SK-N-SH (cell line): ENCODE results near the gene GRM7. TPM values are rescaled to one million over a fixed set of nuclear protein-coding genes. Genes with fewer than 3 reads are reported as not detected.

Source experiments
- CTCF ChIA-PET: fragments of 300-600, 350-600 bp; formaldehyde crosslinking; extraction: SDS; loops from one replicate; lab custom pipeline; 2021; lab: Yijun Ruan, JAX
- POLR2A ChIA-PET: fragments of 350-600 bp; sonication (Branson Sonifier 250); formaldehyde crosslinking; extraction: SDS; loops from one replicate; lab custom pipeline; 2020; ENCODE audit warnings: antibody characterized with exemption, inconsistent platforms; lab: Yijun Ruan, JAX
- DNase-seq: peaks from one replicate; pipeline ENCODE4 v3.0.0; 2012
- H2AFZ ChIP-seq: fragments of 200-600 bp; sonication (generic); 2 replicates; pipeline ENCODE4 v1.8.1; 2016; ENCODE audit warnings: antibody characterized with exemption, mild to moderate bottlenecking, low read depth
- H3F3A ChIP-seq: fragments of 200-600 bp; sonication (generic); replicated peaks from 2 replicates; pipeline ENCODE3; 2016; ENCODE audit warnings: antibody characterized with exemption, mild to moderate bottlenecking; ENCODE audit not compliant: insufficient read depth
- H3K27ac ChIP-seq, 2 experiments: fragments of 200-500 bp in 1 of 2; fragments of 200-600 bp in 1 of 2; sonication (Bioruptor generic) in 1 of 2; sonication (generic), shearing (Covaris generic) in 1 of 2; 2 replicates each; pipeline versions ENCODE4 v1.5.1 to v1.6.1; 2014 to 2016; ENCODE audit warnings: low read depth in 2 of 2, inconsistent platforms in 1 of 2, low read length in 1 of 2, mild to moderate bottlenecking in 1 of 2, mixed read lengths in 1 of 2
- H3K27me3 ChIP-seq: fragments of 200-600 bp; sonication (generic), shearing (Covaris generic); 2 replicates; pipeline ENCODE4 v1.6.1; 2016; ENCODE audit warnings: mixed run types; ENCODE audit not compliant: insufficient read depth
- H3K36me3 ChIP-seq, 2 experiments: fragments of 200-500 bp in 1 of 2; fragments of 200-600 bp in 1 of 2; sonication (Bioruptor generic) in 1 of 2; sonication (generic) in 1 of 2; replicated peaks in 1 of 2; 2 replicates each; pipeline versions ENCODE3 to v1.5.1; 2014 to 2016; ENCODE audit warnings: low read length in 1 of 2, mild to moderate bottlenecking in 1 of 2; ENCODE audit not compliant: insufficient read depth in 2 of 2, control insufficient read depth in 1 of 2
- H3K4me1 ChIP-seq, 2 experiments: fragments of 200-500 bp in 1 of 2; fragments of 200-600 bp in 1 of 2; sonication (Bioruptor generic) in 1 of 2; sonication (generic), shearing (Covaris generic) in 1 of 2; 2 replicates each; pipeline versions ENCODE4 v1.5.1 to v1.6.1; 2014 to 2016; ENCODE audit warnings: low read depth in 1 of 2, low read length in 1 of 2, mixed run types in 1 of 2; ENCODE audit not compliant: insufficient read depth in 2 of 2, control insufficient read depth in 1 of 2
- H3K4me2 ChIP-seq: fragments of 200-600 bp; sonication (generic), shearing (Covaris generic); 2 replicates; pipeline ENCODE4 v1.6.1; 2017; ENCODE audit warnings: mixed run types
- H3K4me3 ChIP-seq, 2 experiments: fragments of 200-500 bp in 1 of 2; fragments of 200-600 bp in 1 of 2; sonication (Bioruptor generic) in 1 of 2; sonication (generic), shearing (Covaris generic) in 1 of 2; 2 replicates each; pipeline versions ENCODE4 v1.5.1 to v1.8.1; 2014 to 2016; ENCODE audit warnings: low read depth in 2 of 2, inconsistent platforms in 1 of 2, low read length in 1 of 2, mild to moderate bottlenecking in 1 of 2, mixed read lengths in 1 of 2, moderate library complexity in 1 of 2
- H3K79me2 ChIP-seq: fragments of 200-600 bp; sonication (generic); 2 replicates; pipeline ENCODE4 v1.8.1; 2017; ENCODE audit warnings: mild to moderate bottlenecking; ENCODE audit not compliant: insufficient read depth
- H3K9ac ChIP-seq: fragments of 200-600 bp; sonication (generic); 2 replicates; pipeline ENCODE4 v1.6.1; 2017; ENCODE audit warnings: mixed run types
- H3K9me2 ChIP-seq: fragments of 200-600 bp; sonication (generic); 2 replicates; pipeline ENCODE4 v1.6.1; 2017; ENCODE audit warnings: mixed run types
- H3K9me3 ChIP-seq: fragments of 200-600 bp; sonication (generic); 2 replicates; pipeline ENCODE4 v1.6.1; 2017; ENCODE audit warnings: mixed run types, mild to moderate bottlenecking, moderate library complexity
- H4K20me1 ChIP-seq: fragments of 200-600 bp; sonication (generic); 2 replicates; pipeline ENCODE4 v1.6.1; 2017; ENCODE audit warnings: mild to moderate bottlenecking, mixed run types; ENCODE audit not compliant: insufficient read depth
- CHD2 ChIP-seq: fragments of 150-350 bp; IDR thresholded peaks from 2 replicates; pipeline ENCODE4 v1.6.1; 2018; ENCODE audit warnings: low read length; ENCODE audit not compliant: partially characterized antibody
- CTCF ChIP-seq: fragments of 200-600 bp; sonication (generic); IDR thresholded peaks from 2 replicates; pipeline ENCODE4 v1.6.1; 2017; ENCODE audit warnings: antibody characterized with exemption, mild to moderate bottlenecking, moderate library complexity
- ELF1 ChIP-seq: IDR thresholded peaks from 2 replicates; pipeline ENCODE4 v1.4.0; 2012
- EZH2phosphoT487 ChIP-seq: fragments of 200-600 bp; sonication (generic); IDR thresholded peaks from 2 replicates; pipeline ENCODE4 v1.6.1; 2017; ENCODE audit warnings: low read depth, mixed run types, mild to moderate bottlenecking, antibody characterized with exemption, moderate library complexity, borderline replicate concordance
- GATA2 ChIP-seq: sonication (generic); formaldehyde crosslinking; IDR thresholded peaks from 2 replicates; pipeline ENCODE4 v1.5.0; 2020; ENCODE audit warnings: mild to moderate bottlenecking, missing genetic modification reagents
- IRF3 ChIP-seq: fragments of 150-350 bp; IDR thresholded peaks from 2 replicates; pipeline ENCODE4 v1.6.1; 2016; ENCODE audit warnings: mild to moderate bottlenecking, low read depth, low read length
- JUND ChIP-seq: IDR thresholded peaks from 2 replicates; pipeline ENCODE4 v1.4.0; 2012
- MEF2A ChIP-seq: IDR thresholded peaks from 2 replicates; pipeline ENCODE4 v1.4.0; 2012; ENCODE audit warnings: low read depth, borderline replicate concordance
- NFIC ChIP-seq: IDR thresholded peaks from 2 replicates; pipeline ENCODE4 v1.4.0; 2012; ENCODE audit warnings: borderline replicate concordance
- NRF1 ChIP-seq: IDR thresholded peaks from 2 replicates; pipeline ENCODE4 v1.6.1; 2012; ENCODE audit warnings: low read depth, mild to moderate bottlenecking, low read length
- PBX3 ChIP-seq: IDR thresholded peaks from 2 replicates; pipeline ENCODE4; 2012
- POLR2AphosphoS5 ChIP-seq: IDR thresholded peaks from 2 replicates; pipeline ENCODE4 v1.6.1; 2012; ENCODE audit warnings: low read depth, low read length
- RCOR1 ChIP-seq: fragments of 150-350 bp; IDR thresholded peaks from 2 replicates; pipeline ENCODE4 v1.6.1; 2017; ENCODE audit warnings: antibody characterized with exemption, low read length
- REST ChIP-seq: IDR thresholded peaks from 2 replicates; pipeline ENCODE4 v1.6.1; 2012; ENCODE audit warnings: mild to moderate bottlenecking, low read depth, low read length, moderate library complexity
- RFX5 ChIP-seq: IDR thresholded peaks from 2 replicates; pipeline ENCODE4 v1.6.1; 2012; ENCODE audit warnings: mild to moderate bottlenecking, improper control_type of control experiment, low read length
- TAF1 ChIP-seq: IDR thresholded peaks from 2 replicates; pipeline ENCODE4 v1.6.1; 2012; ENCODE audit warnings: low read depth, mild to moderate bottlenecking, low read length, moderate library complexity, borderline replicate concordance
- TEAD4 ChIP-seq: IDR thresholded peaks from 2 replicates; pipeline ENCODE4 v1.4.0; 2012; ENCODE audit warnings: mild to moderate bottlenecking, borderline replicate concordance; ENCODE audit not compliant: insufficient read depth
- USF1 ChIP-seq: IDR thresholded peaks from 2 replicates; pipeline ENCODE4 v1.4.0; 2012; ENCODE audit warnings: low read depth, borderline replicate concordance
- YY1 ChIP-seq: IDR thresholded peaks from 2 replicates; pipeline ENCODE4 v1.4.0; 2012; ENCODE audit warnings: low read depth, mild to moderate bottlenecking
- WGBS: methylation state at CpG from one replicate; pipeline ENCODE4 v1.1.6; 2017; ENCODE audit warnings: low lambda C conversion rate; 5-methylcytosine and 5-hydroxymethylcytosine counted together
- polyA plus RNA-seq, 3 experiments: library from polyadenylated mRNA; depleted of rRNA; stranded (reverse); fragments of >200 nt; gene quantifications; 2 replicates each; pipeline ENCODE4 v1.2.3, GENCODE V29; 2012
- TF ChIP-seq, protein P1 (sequence below): fragments of 150-350 bp; IDR thresholded peaks from 2 replicates; pipeline ENCODE4 v1.6.1; 2017; ENCODE audit warnings: antibody characterized with exemption, low read length, low read depth, borderline replicate concordance

The GRM7 gene
- polyA plus RNA-seq, 1 of the 3 experiments (the other 2 are of a cell fraction) = 0.03 TPM

GRCh38 chr3:7333125-7333524, 472.2 kb downstream of the GRM7 start:
- DNase-seq = no peak
- TF ChIP-seq NFIC = no peak
- no peak for TF ChIP-seq YY1
- no peak for TF ChIP-seq CHD2
- no peak for TF ChIP-seq EZH2phosphoT487
- TF ChIP-seq ELF1 = no peak
- no peak for TF ChIP-seq POLR2AphosphoS5
- TF ChIP-seq RFX5 = no peak
- TF ChIP-seq IRF3 = no peak
- no peak for TF ChIP-seq CTCF
- H3F3A ChIP-seq = no peaks in the 10 kb centered on the region
- no peaks in the 10 kb centered on the region for H3K9me3 ChIP-seq
- no peak overlapping the region for H3K4me2 ChIP-seq
- no peaks in the 10 kb centered on the region for H3K36me3 ChIP-seq
- no peak overlapping the region for H2AFZ ChIP-seq
- no peak overlapping the region for H3K27ac ChIP-seq
- no peaks in the 10 kb centered on the region for H3K79me2 ChIP-seq
- H3K9ac ChIP-seq = no peak overlapping the region
- H3K27me3 ChIP-seq = no peaks in the 10 kb centered on the region
- no peak overlapping the region for H3K4me3 ChIP-seq
- WGBS = 44% methylated on average over 4 of the region's 4 CpGs
- no peaks in the 10 kb centered on the region for H3K4me1 ChIP-seq
- ChIA-PET CTCF (interaction anchor here (0.7 kb wide), 1 partner anchor 12 kb away, joined by 3 read pairs; no protein-coding TSS in a partner anchor), POLR2A (no interaction called here)
- H3K9me2 ChIP-seq = no peaks in the 10 kb centered on the region
- H4K20me1 ChIP-seq = no peaks in the 10 kb centered on the region

- no peaks in the 10 kb centered on the region for H3K4me1 ChIP-seq
- no peaks in the 10 kb centered on the region for H3K27me3 ChIP-seq
- H3K4me3 ChIP-seq = no peak overlapping the region
- no peaks in the 10 kb centered on the region for H3K9me3 ChIP-seq
- no peak overlapping the region for H3K27ac ChIP-seq
- H3K9me2 ChIP-seq = no peaks in the 10 kb centered on the region
- CTCF ChIA-PET = no interaction called here
- no peaks in the 10 kb centered on the region for H3K79me2 ChIP-seq
- H3F3A ChIP-seq = no peaks in the 10 kb centered on the region
- no peak overlapping the region for H3K4me2 ChIP-seq
- WGBS = 40% methylated on average over 2 of the region's 2 CpGs
- no peaks in the 10 kb centered on the region for H4K20me1 ChIP-seq
- no peak for DNase-seq
- POLR2A ChIA-PET = no interaction called here
- no peak overlapping the region for H2AFZ ChIP-seq
- no peaks in the 10 kb centered on the region for H3K36me3 ChIP-seq
- H3K9ac ChIP-seq = no peak overlapping the region
- no peak for TF ChIP-seq PBX3
- no peak for TF ChIP-seq TAF1
- no peak for TF ChIP-seq REST
- TF ChIP-seq YY1 = no peak
- no peak for TF ChIP-seq MEF2A
- TF ChIP-seq NRF1 = no peak
- no peak for TF ChIP-seq RCOR1
- no peak for TF ChIP-seq GATA2 (CRISPR knock-in tag)
- no peak for TF ChIP-seq ELF1
- TF ChIP-seq RFX5 = no peak
- TF ChIP-seq USF1 = no peak
- TF ChIP-seq, protein P1, sequence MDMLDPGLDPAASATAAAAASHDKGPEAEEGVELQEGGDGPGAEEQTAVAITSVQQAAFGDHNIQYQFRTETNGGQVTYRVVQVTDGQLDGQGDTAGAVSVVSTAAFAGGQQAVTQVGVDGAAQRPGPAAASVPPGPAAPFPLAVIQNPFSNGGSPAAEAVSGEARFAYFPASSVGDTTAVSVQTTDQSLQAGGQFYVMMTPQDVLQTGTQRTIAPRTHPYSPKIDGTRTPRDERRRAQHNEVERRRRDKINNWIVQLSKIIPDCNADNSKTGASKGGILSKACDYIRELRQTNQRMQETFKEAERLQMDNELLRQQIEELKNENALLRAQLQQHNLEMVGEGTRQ = no peak
- no peak for TF ChIP-seq JUND
- no peak for TF ChIP-seq TEAD4
These were observed 479.9 kb downstream of the GRM7 start for GRCh38 chr3:7340795-7341194.
